ENCODE data around the gene CA5A. TPM values are rescaled to one million over a fixed set of nuclear protein-coding genes. Genes with fewer than 3 reads are reported as not detected.

CA5A gene
- total RNA-seq, 4 donors from 2014 or later, result not detected

- DNase-seq, result no peak
- WGBS, 2 donors (ENCODE audit: low coverage in 1 of 2), result 91 to 92% methylated on average over 4 to 16 of the region's 16 CpGs
- peak overlapping the region in 2 of 4 donors; percentile 96 to 98 for H3K4me3 ChIP-seq
- peaks cover 16 to 46% (median 40%) of the 10 kb centered on the region in 4 donors for H3K4me1 ChIP-seq
- no peaks in the 10 kb centered on the region for H3K27me3 ChIP-seq
- H3K36me3 ChIP-seq, result no peaks in the 10 kb centered on the region
- intact Hi-C loops (cut with DNase I; ENCODE audit: low total_unique reads) (no loop called here), in situ Hi-C loops (cut with MboI; ENCODE audit: low pct_ligation_motif_present in 1 of 4, low pct_unique_long_range_greater_than_20kb in 1 of 4, low sequenced_read_pairs in 3 of 4) (no loop called here)
- H3K27ac ChIP-seq, result peak overlapping the region; percentile 88 to 98 (median 98)
- H3K9me3 ChIP-seq, result no peaks in the 10 kb centered on the region
- no peak for TF ChIP-seq POLR2AphosphoS5 (IDR thresholded peaks at IDR 0.05)
- no peak for TF ChIP-seq EP300 (IDR thresholded peaks at IDR 0.05; ENCODE audit: low read depth)
- TF ChIP-seq, protein P1, sequence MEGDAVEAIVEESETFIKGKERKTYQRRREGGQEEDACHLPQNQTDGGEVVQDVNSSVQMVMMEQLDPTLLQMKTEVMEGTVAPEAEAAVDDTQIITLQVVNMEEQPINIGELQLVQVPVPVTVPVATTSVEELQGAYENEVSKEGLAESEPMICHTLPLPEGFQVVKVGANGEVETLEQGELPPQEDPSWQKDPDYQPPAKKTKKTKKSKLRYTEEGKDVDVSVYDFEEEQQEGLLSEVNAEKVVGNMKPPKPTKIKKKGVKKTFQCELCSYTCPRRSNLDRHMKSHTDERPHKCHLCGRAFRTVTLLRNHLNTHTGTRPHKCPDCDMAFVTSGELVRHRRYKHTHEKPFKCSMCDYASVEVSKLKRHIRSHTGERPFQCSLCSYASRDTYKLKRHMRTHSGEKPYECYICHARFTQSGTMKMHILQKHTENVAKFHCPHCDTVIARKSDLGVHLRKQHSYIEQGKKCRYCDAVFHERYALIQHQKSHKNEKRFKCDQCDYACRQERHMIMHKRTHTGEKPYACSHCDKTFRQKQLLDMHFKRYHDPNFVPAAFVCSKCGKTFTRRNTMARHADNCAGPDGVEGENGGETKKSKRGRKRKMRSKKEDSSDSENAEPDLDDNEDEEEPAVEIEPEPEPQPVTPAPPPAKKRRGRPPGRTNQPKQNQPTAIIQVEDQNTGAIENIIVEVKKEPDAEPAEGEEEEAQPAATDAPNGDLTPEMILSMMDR (IDR thresholded peaks at IDR 0.05), result no peak
- TF ChIP-seq POLR2A (IDR thresholded peaks at IDR 0.05), result no peak
Measured at GRCh38 chr16:87952751-87953150, 16.4 kb upstream of the CA5A start.

DNA sequence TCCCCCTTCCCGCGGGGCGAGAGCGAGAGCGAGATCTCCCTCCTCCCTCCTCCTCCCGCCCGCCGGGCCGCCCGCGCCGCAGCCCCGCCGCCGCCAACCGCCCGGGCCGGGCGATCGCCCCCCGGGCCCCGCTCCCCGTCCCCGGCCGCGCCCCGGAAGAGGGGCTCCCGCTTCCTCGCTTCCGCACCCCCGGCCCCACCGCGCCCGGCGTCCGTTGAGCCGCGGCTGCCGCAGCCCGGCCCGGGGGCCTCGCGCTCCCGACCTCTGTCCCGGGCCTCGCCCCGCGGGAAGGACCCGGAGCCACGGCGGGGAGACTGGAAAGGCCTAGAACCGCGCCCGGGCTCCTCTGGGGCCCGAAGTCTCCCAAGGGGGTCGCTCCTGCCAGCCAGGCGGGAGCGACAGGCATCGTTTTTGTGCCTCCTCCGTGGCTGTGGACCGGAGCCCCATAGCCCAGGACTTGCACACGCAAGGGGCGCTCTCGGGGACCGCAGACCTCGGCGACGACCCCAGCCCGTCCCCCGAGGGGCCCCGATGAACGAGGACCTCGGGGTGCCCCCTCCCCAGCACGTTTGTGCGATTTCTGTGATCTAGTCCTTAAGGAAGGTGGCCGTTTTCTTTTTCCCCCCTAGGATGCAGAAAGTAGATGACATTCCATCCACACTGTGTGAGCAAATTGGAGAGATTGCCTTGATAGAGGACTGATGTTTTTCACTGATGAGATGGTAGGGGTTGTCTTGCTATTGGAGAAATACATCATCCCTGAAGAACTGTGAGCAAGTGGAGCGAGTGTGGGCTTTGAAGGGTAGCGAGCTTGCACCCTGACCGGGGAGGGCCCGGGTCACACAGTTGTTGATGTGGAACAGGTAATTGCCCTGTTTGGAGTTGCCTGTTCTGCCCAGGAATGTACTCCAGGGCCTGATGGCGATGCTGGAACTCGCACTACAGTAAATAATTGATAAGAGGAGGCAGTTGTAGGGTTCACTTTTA is 15.5 kb upstream of the CA5A start:
- Histone ChIP-seq H3K4me1 (peaks cover 16 to 46% (median 40%) of the 10 kb centered on the region in 4 donors), H3K27ac (peak overlapping the region; percentile 88 to 98 (median 98)), H3K27me3 (no peaks in the 10 kb centered on the region), H3K36me3 (no peaks in the 10 kb centered on the region), H3K9me3 (no peaks in the 10 kb centered on the region), H3K4me3 (peak overlapping the region; percentile 95 to 100 (median 97))
- TF ChIP-seq, protein P1 (IDR thresholded peaks at IDR 0.05), result peak in 3 of 5 experiments; percentile 1 to 27 (median 26)
- peak; percentile 15 for TF ChIP-seq POLR2A (IDR thresholded peaks at IDR 0.05)
- no peak for TF ChIP-seq EP300 (IDR thresholded peaks at IDR 0.05; ENCODE audit: low read depth)
- WGBS, 2 donors (ENCODE audit: low coverage in 1 of 2), result 3 to 40% methylated on average over 1 to 37 of the region's 82 CpGs
- intact Hi-C loops (cut with DNase I; ENCODE audit: low total_unique reads) (no loop called here), in situ Hi-C loops (cut with MboI; ENCODE audit: low pct_ligation_motif_present in 1 of 4, low pct_unique_long_range_greater_than_20kb in 1 of 4, low sequenced_read_pairs in 3 of 4) (no loop called here)
- DNase-seq, result peak; percentile 35

GRCh38 chr16:87950765-87951551 is 14.6 kb upstream of the CA5A start, which contains the start of gene BANP:
Gene BANP, plus strand, starts transcription at chr16:87951434. Its CDS starts 23,682 bp downstream, at chr16:87975116.
- Histone ChIP-seq H3K27ac (peak within 1 kb of the TSS; percentile 88 to 98 (median 98)), H3K4me3 (peak within 1 kb of the TSS; percentile 95 to 100 (median 97)), H3K4me1 (peaks cover 16 to 43% (median 36%) of the 10 kb centered on the region in 4 donors), H3K36me3 (no peaks in the 10 kb centered on the region), H3K27me3 (no peaks in the 10 kb centered on the region), H3K9me3 (no peaks in the 10 kb centered on the region)
- WGBS, 2 donors (ENCODE audit: low coverage in 1 of 2), result 0% methylated on average over 32 of the region's 73 CpGs; no CpG with 5 or more reads in 1 of the 2 donors
- in situ Hi-C loops (cut with MboI; ENCODE audit: low pct_ligation_motif_present in 1 of 4, low pct_unique_long_range_greater_than_20kb in 1 of 4, low sequenced_read_pairs in 3 of 4) (no loop called here), intact Hi-C loops (cut with DNase I; ENCODE audit: low total_unique reads) (no loop called here)
- TF ChIP-seq EP300 (IDR thresholded peaks at IDR 0.05; ENCODE audit: low read depth), result no peak
- TF ChIP-seq POLR2AphosphoS5 (IDR thresholded peaks at IDR 0.05), result peak; percentile 75 to 89 (median 88)
- peak; percentile 47 for TF ChIP-seq POLR2A (IDR thresholded peaks at IDR 0.05)
- TF ChIP-seq, protein P1 (IDR thresholded peaks at IDR 0.05), result peak; percentile 45 to 83 (median 49)
- peak; percentile 98 for DNase-seq

Data from transverse colon (tissue), 4 donors.